ENCODE results near the gene FAM217A. TPM values are rescaled to one million over a fixed set of nuclear protein-coding genes. Genes with fewer than 3 reads are reported as not detected.

FAM217A gene, protein sequence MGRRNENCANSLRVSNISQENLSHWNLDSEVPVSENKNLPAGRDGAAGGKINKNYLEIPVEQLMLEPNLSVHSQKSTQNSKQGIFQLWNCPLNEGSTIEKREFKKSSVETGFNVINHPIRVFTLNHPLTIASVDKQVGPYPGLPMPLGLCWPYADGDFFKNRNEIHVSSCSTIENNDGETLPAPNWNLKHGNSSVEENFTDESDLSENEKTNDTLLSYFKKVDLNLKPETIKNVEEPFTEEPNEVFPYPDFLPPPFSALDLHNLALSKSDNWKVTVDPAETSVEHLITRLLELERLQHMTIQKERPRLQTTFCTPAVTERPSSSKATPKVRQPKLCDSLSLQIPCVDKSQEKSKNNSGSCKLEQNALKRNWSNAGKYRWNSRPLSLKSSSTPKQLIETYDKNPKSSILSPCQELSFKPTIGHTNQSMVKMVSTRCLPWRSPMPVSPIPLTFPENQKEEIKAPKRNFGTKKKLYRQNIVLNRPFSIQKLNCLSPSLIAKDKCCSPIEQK
- total RNA-seq (2022; extraction: Qiagen RNA extraction; ENCODE audit: low read depth) = not detected in 5 replicates

DNA sequence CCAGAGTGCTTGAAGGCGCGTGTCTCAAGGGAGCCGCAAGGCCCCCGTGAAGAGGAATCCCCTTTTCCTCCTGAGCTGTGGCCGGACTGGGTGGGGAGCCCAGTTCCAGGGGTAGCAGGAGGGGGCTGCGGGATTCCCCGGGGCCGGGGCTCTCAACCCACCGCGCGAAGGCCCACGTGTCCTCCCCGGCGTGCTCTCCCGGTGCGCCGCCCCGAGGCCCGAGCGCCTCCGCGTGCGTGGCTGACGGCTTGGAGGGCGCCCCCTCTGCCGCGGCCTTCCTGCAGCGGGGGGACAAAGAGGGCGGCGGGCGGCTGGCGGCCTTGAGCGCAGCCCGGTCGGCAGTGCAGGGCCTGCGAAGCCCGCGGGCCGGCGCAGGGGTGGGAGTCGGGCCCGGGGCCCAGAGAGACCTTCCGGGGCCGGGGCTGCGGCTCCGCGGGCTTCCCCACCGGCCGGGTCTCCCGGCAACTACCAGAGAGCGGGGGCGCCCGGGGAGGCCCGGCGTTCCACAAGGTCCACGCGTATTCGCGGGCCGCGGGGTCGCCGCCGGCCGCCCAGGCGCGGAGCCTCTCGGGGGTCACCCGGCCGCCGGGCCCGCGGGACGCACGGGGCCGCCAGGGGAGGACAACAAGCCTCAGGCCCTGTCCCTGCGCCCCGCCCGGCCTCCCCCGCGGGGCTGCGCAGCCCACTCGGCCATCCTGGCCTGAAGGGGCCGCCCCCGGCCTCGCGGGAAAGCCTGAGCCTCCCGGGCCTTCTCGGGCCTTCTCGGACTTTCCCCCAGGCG lies at the start of gene FAM217A:
FAM217A (minus strand) TSS at position 447 of the 781 bp plus-strand sequence. CDS start 1,723 bp downstream, outside the sequence.

Other genes with a start within 250 kb of the FAM217A start
- 3.1 to 7.7 TPM (median 7.0 TPM) in 5 replicates for gene FAM50B, start 229.8 kb downstream of the FAM217A start, total RNA-seq (2022; extraction: Qiagen RNA extraction; ENCODE audit: low read depth)
- gene ECI2, start 56.4 kb upstream of the FAM217A start, total RNA-seq (2022; extraction: Qiagen RNA extraction; ENCODE audit: low read depth) = 48.6 to 62.1 TPM (median 49.9 TPM) in 5 replicates